HEK293 (cell line): ENCODE measurements around the gene ATP7B.

Experiments used
- CTCF ChIA-PET: fragments of 350-600 bp; formaldehyde crosslinking; extraction: SDS; loops from one replicate; lab custom pipeline; 2021; ENCODE audit warnings: antibody characterized with exemption; lab: Yijun Ruan, JAX
- POLR2A ChIA-PET: fragments of 300-600 bp; formaldehyde crosslinking; extraction: SDS; loops from one replicate; lab custom pipeline; 2020; ENCODE audit warnings: antibody characterized with exemption, inconsistent platforms; lab: Yijun Ruan, JAX
- H3K27ac ChIP-seq: fragments of 200-500 bp; sonication (Bioruptor generic); 2 replicates; pipeline ENCODE4 v1.5.1; 2014; ENCODE audit warnings: low read depth, low read length, control low read depth, inconsistent platforms; ENCODE audit errors: extremely low read depth
- H3K36me3 ChIP-seq, 2 experiments: fragments of 200-500 bp in 1 of 2; sonication (Bioruptor generic) in 1 of 2; 1 replicate in 1 of 2; 2 replicates in 1 of 2; pipeline ENCODE4 v1.5.1; 2014 to 2017; ENCODE audit warnings: inconsistent platforms in 2 of 2, low read length in 2 of 2; ENCODE audit not compliant: control insufficient read depth in 2 of 2, insufficient read depth in 1 of 2
- H3K4me1 ChIP-seq: fragments of 200-500 bp; sonication (Bioruptor generic); 2 replicates; pipeline ENCODE4 v1.5.1; 2014; ENCODE audit warnings: mild to moderate bottlenecking, low read length, inconsistent platforms; ENCODE audit not compliant: control insufficient read depth, insufficient read depth
- H3K4me3 ChIP-seq: 2 replicates; pipeline ENCODE4 v1.5.1; 2011; ENCODE audit warnings: low read depth, mild to moderate bottlenecking, control low read depth, low read length, moderate library complexity
- H3K9me3 ChIP-seq: fragments of 200-500 bp; sonication (Bioruptor generic); 2 replicates; pipeline ENCODE4 v1.5.1; 2014; ENCODE audit warnings: low read depth, low read length, inconsistent platforms; ENCODE audit not compliant: control insufficient read depth, insufficient read depth
- ATF2 ChIP-seq: fragments of 450-650 bp; formaldehyde crosslinking; IDR thresholded peaks from 2 replicates; pipeline ENCODE4 v1.5.1; 2016; ENCODE audit warnings: missing biosample characterization, missing genetic modification characterization, low read depth
- BCL6B ChIP-seq: fragments of 450-650 bp; formaldehyde crosslinking; IDR thresholded peaks from 2 replicates; pipeline ENCODE4 v1.5.1; 2017; ENCODE audit warnings: missing biosample characterization, missing genetic modification characterization
- EGR2 ChIP-seq: fragments of 450-650 bp; formaldehyde crosslinking; IDR thresholded peaks from 2 replicates; pipeline ENCODE4 v1.5.1; 2016; ENCODE audit warnings: low read depth, missing biosample characterization, missing genetic modification characterization
- FEZF1 ChIP-seq: fragments of 450-650 bp; formaldehyde crosslinking; IDR thresholded peaks from 2 replicates; pipeline ENCODE4 v1.5.1; 2016; ENCODE audit warnings: missing biosample characterization, missing genetic modification characterization
- GFI1B ChIP-seq: fragments of 450-650 bp; formaldehyde crosslinking; IDR thresholded peaks from 2 replicates; pipeline ENCODE4 v1.5.1; 2016; ENCODE audit warnings: missing biosample characterization, missing genetic modification characterization
- HIC1 ChIP-seq: fragments of 450-650 bp; formaldehyde crosslinking; IDR thresholded peaks from 2 replicates; pipeline ENCODE4 v1.5.1; 2016; ENCODE audit warnings: missing biosample characterization, missing genetic modification characterization
- KLF1 ChIP-seq: fragments of 450-650 bp; formaldehyde crosslinking; IDR thresholded peaks from 2 replicates; pipeline ENCODE4 v1.5.1; 2016; ENCODE audit warnings: missing biosample characterization, missing genetic modification characterization
- KLF16 ChIP-seq: fragments of 450-650 bp; formaldehyde crosslinking; IDR thresholded peaks from 2 replicates; pipeline ENCODE4 v1.5.1; 2017; ENCODE audit warnings: missing biosample characterization, missing genetic modification characterization
- MEIS1 ChIP-seq: sonication (generic); formaldehyde crosslinking; IDR thresholded peaks from 2 replicates; pipeline ENCODE4 v1.8.1; 2022; ENCODE audit warnings: missing genetic modification reagents, mild to moderate bottlenecking, borderline replicate concordance
- SETDB1 ChIP-seq: IDR thresholded peaks from one replicate; pipeline ENCODE4 v1.6.1; 2017; ENCODE audit warnings: mild to moderate bottlenecking, low read length, moderate library complexity, mixed read lengths; ENCODE audit not compliant: insufficient read length
- SP3 ChIP-seq: fragments of 450-650 bp; formaldehyde crosslinking; IDR thresholded peaks from 2 replicates; pipeline ENCODE4 v1.5.1; 2016; ENCODE audit warnings: missing biosample characterization, missing genetic modification characterization
- ZBTB8A ChIP-seq: fragments of 450-650 bp; formaldehyde crosslinking; IDR thresholded peaks from 2 replicates; pipeline ENCODE4 v1.5.1; 2016; ENCODE audit warnings: missing biosample characterization, missing genetic modification characterization
- ZFHX2 ChIP-seq: fragments of 450-650 bp; formaldehyde crosslinking; conservative IDR thresholded peaks from 2 replicates; pipeline ENCODE4 v1.5.1; 2016; ENCODE audit warnings: missing biosample characterization, missing genetic modification characterization
- ZNF112 ChIP-seq: fragments of 450-650 bp; formaldehyde crosslinking; IDR thresholded peaks from 2 replicates; pipeline ENCODE4 v1.5.0; 2017; ENCODE audit warnings: missing biosample characterization, missing genetic modification characterization
- ZNF169 ChIP-seq: fragments of 450-650 bp; formaldehyde crosslinking; IDR thresholded peaks from 2 replicates; pipeline ENCODE4 v1.5.1; 2016; ENCODE audit warnings: missing biosample characterization, missing genetic modification characterization
- ZNF202 ChIP-seq: fragments of 450-650 bp; formaldehyde crosslinking; IDR thresholded peaks from 2 replicates; pipeline ENCODE4 v1.5.1; 2016; ENCODE audit warnings: missing biosample characterization, missing genetic modification characterization, borderline replicate concordance
- ZNF274 ChIP-seq, 2 experiments: fragments of 200-500 bp in 1 of 2; fragments of 450-650 bp in 1 of 2; sonication (Bioruptor generic) in 1 of 2; formaldehyde crosslinking in 1 of 2; IDR thresholded peaks; 2 replicates each; pipeline versions ENCODE4 v1.5.1 to v1.6.1; 2014 to 2016; ENCODE audit warnings: borderline replicate concordance in 1 of 2, inconsistent platforms in 1 of 2, low read length in 1 of 2, missing biosample characterization in 1 of 2, missing genetic modification characterization in 1 of 2
- ZNF292 ChIP-seq: fragments of 450-650 bp; formaldehyde crosslinking; IDR thresholded peaks from 2 replicates; pipeline ENCODE4 v1.5.1; 2016; ENCODE audit warnings: low read depth, missing biosample characterization, missing genetic modification characterization, borderline replicate concordance
- ZNF335 ChIP-seq: fragments of 450-650 bp; formaldehyde crosslinking; conservative IDR thresholded peaks from 2 replicates; pipeline ENCODE4 v1.5.1; 2016; ENCODE audit warnings: missing biosample characterization, missing genetic modification characterization
- ZNF354C ChIP-seq: fragments of 450-650 bp; formaldehyde crosslinking; IDR thresholded peaks from 2 replicates; pipeline ENCODE4 v1.5.1; 2016; ENCODE audit warnings: missing biosample characterization, missing genetic modification characterization, low read depth, borderline replicate concordance
- ZNF473 ChIP-seq: fragments of 450-650 bp; formaldehyde crosslinking; IDR thresholded peaks from 2 replicates; pipeline ENCODE4 v1.5.1; 2017; ENCODE audit warnings: missing biosample characterization, missing genetic modification characterization
- ZNF48 ChIP-seq: fragments of 450-650 bp; formaldehyde crosslinking; IDR thresholded peaks from 2 replicates; pipeline ENCODE4 v1.5.1; 2016; ENCODE audit warnings: missing biosample characterization, missing genetic modification characterization
- ZNF626 ChIP-seq: fragments of 450-650 bp; sonication (Bioruptor Pico); formaldehyde crosslinking; IDR thresholded peaks from 2 replicates; pipeline ENCODE4 v1.5.1; 2018; ENCODE audit warnings: missing biosample characterization, missing genetic modification characterization, inconsistent platforms
- ZNF658 ChIP-seq: fragments of 450-650 bp; formaldehyde crosslinking; IDR thresholded peaks from 2 replicates; pipeline ENCODE4; 2016; ENCODE audit warnings: missing biosample characterization, missing genetic modification characterization
- ZNF664 ChIP-seq: fragments of 450-650 bp; formaldehyde crosslinking; IDR thresholded peaks from 2 replicates; pipeline ENCODE4 v1.5.1; 2016; ENCODE audit warnings: missing biosample characterization, missing genetic modification characterization
- ZNF701 ChIP-seq: fragments of 450-650 bp; formaldehyde crosslinking; IDR thresholded peaks from 2 replicates; pipeline ENCODE4 v1.5.1; 2016; ENCODE audit warnings: missing biosample characterization, missing genetic modification characterization
- ZNF747 ChIP-seq: fragments of 450-650 bp; formaldehyde crosslinking; IDR thresholded peaks from 2 replicates; pipeline ENCODE4 v1.5.1; 2016; ENCODE audit warnings: missing biosample characterization, missing genetic modification characterization
- ZNF76 ChIP-seq: fragments of 450-650 bp; formaldehyde crosslinking; IDR thresholded peaks from 2 replicates; pipeline ENCODE4; 2016; ENCODE audit warnings: low read depth, missing biosample characterization, missing genetic modification characterization, borderline replicate concordance
- ZNF792 ChIP-seq: fragments of 450-650 bp; formaldehyde crosslinking; IDR thresholded peaks from 2 replicates; pipeline ENCODE4 v1.5.1; 2016; ENCODE audit warnings: missing biosample characterization, missing genetic modification characterization
- ZSCAN30 ChIP-seq: fragments of 450-650 bp; IDR thresholded peaks from 2 replicates; pipeline ENCODE4 v1.5.1; 2018; ENCODE audit warnings: missing biosample characterization, mild to moderate bottlenecking, missing genetic modification characterization, moderate library complexity
- TF ChIP-seq, protein P1 (sequence below): fragments of 450-650 bp; formaldehyde crosslinking; IDR thresholded peaks from 2 replicates; pipeline ENCODE4 v1.5.1; 2016; ENCODE audit warnings: missing biosample characterization, missing genetic modification characterization

ATP7B gene

GRCh38 chr13:52029569-52029968 lies 18.3 kb upstream of the ATP7B start (continued):
- TF ChIP-seq SETDB1 (no peak), ZNF48 (tag by site-specific recombination) (no peak), ATF2 (tag by site-specific recombination) (no peak), ZNF792 (tag by site-specific recombination) (no peak), ZNF112 (tag by site-specific recombination) (no peak), ZNF626 (tag by site-specific recombination) (no peak)

DNA sequence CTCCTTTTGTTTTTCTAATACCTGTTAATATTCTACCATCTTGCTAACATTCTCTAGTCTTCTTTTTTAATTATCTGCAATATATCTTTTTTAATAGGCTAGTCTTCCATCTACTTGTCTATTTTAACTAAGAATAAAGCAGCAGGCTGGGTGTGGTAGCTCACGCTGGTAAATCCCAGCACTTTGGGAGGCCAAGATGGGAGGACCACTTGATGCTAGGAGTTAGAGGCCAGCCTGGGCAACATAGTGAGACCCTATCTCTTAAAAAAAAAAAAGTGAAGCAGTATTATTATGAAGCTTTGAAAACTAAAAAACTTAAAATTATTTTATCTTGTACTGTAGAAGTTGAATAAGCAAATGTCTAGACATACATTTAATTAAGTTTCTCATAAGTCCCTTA lies 16.6 kb upstream of the ATP7B start:
- H3K4me3 ChIP-seq = no peak overlapping the region
- TF ChIP-seq ZSCAN30 (tag by site-specific recombination) (no peak), ZNF473 (tag by site-specific recombination) (no peak), ZNF335 (tag by site-specific recombination) (no peak), ZNF664 (tag by site-specific recombination) (no peak), MEIS1 (CRISPR knock-in tag) (no peak), KLF1 (tag by site-specific recombination) (no peak), FEZF1 (tag by site-specific recombination) (no peak), ZNF76 (no peak), GFI1B (no peak), ZNF202 (no peak), SP3 (tag by site-specific recombination) (no peak), ZNF354C (no peak), KLF16 (tag by site-specific recombination) (no peak), ZNF701 (tag by site-specific recombination) (no peak), ZFHX2 (tag by site-specific recombination) (no peak), ZNF292 (tag by site-specific recombination) (no peak), EGR2 (tag by site-specific recombination) (no peak), ZBTB8A (no peak)
- TF ChIP-seq, protein P1, sequence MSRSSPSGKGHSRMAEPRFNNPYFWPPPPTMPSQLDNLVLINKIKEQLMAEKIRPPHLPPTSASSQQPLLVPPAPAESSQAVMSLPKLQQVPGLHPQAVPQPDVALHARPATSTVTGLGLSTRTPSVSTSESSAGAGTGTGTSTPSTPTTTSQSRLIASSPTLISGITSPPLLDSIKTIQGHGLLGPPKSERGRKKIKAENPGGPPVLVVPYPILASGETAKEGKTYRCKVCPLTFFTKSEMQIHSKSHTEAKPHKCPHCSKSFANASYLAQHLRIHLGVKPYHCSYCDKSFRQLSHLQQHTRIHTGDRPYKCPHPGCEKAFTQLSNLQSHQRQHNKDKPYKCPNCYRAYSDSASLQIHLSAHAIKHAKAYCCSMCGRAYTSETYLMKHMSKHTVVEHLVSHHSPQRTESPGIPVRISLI (tag by site-specific recombination) = no peak
- ChIA-PET CTCF (no interaction called here), POLR2A (interaction anchor here (0.7 kb wide), 1 partner anchor 26 kb away, joined by 3 read pairs; no protein-coding TSS in a partner anchor)
- no peak overlapping the region for H3K27ac ChIP-seq
- H3K36me3 ChIP-seq = peaks cover 4 to 38% of the 10 kb centered on the region in 2 experiments; a peak in 2 of 3 replicates
- no peaks in the 10 kb centered on the region for H3K9me3 ChIP-seq
- no peaks in the 10 kb centered on the region for H3K4me1 ChIP-seq

DNA sequence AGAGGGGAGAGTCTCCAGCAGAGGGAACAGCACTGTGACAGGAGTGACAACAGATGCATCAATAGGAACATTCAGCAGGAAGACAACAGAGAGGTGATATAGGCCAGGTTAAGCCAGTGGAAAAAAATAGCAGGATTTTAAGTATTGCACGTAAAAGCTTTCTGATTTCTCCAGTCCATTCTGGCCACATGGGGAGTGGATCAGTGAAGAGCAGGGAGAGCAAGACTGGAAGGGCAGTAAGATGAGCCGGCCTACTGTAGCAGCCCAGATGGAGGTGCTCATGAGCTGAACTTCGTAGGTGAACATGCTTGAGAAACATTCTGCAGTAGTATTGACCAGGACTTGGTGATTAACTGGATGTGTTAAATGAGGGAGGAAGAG lies 15.0 kb upstream of the ATP7B start:
- no peak for TF ChIP-seq ZNF169 (tag by site-specific recombination)
- TF ChIP-seq HIC1 (tag by site-specific recombination) = no peak
- no peak for TF ChIP-seq ZNF747 (tag by site-specific recombination)
- TF ChIP-seq BCL6B (tag by site-specific recombination) = no peak
- TF ChIP-seq ZNF274 (IDR thresholded peaks at IDR 0.05; ENCODE audit: low read length) = no peak
- no peak for TF ChIP-seq ZNF274 (tag by site-specific recombination; IDR thresholded peaks at IDR 0.05; ENCODE audit: borderline replicate concordance)
- TF ChIP-seq ZNF658 (tag by site-specific recombination) = no peak
- Histone ChIP-seq H3K27ac (no peak overlapping the region), H3K4me3 (no peak overlapping the region), H3K4me1 (no peaks in the 10 kb centered on the region), H3K36me3 (peaks cover 4 to 49% of the 10 kb centered on the region in 2 experiments; a peak in 2 of 3 replicates), H3K9me3 (no peaks in the 10 kb centered on the region)
- ChIA-PET POLR2A (no interaction called here), CTCF (interaction anchor here (0.6 kb wide), 1 partner anchor 705 kb away, joined by 3 read pairs; no protein-coding TSS in a partner anchor)
